Measurements from ENCODE around the gene NUFIP2.
"Not testable (repeated sequence)": the region's sequence is repeated elsewhere in the genome, so short reads cannot be mapped to it uniquely, and the experiment has no call there.

Gene NUFIP2

GRCh38 chr17:29240477-29240876 is 53.5 kb downstream of the NUFIP2 start:
- DNase-seq (ENCODE audit: low read depth, low spot score): no peak
- no peak overlapping the region for H3K27ac ChIP-seq (ENCODE audit: low read length)
- no peaks in the 10 kb centered on the region for H3K9me3 ChIP-seq (ENCODE audit: control insufficient read depth, insufficient read depth, low read length)
- no peak overlapping the region for H3K4me3 ChIP-seq (ENCODE audit: low read length)
- no CpG with 5 or more reads among the region's 2 CpGs for WGBS (ENCODE audit: insufficient coverage, insufficient read length)
- peaks cover 4% of the 10 kb centered on the region for H3K4me1 ChIP-seq (ENCODE audit: control insufficient read depth, insufficient read depth, low read length)
- H3K36me3 ChIP-seq (ENCODE audit: control insufficient read depth, insufficient read depth, low read length): no peaks in the 10 kb centered on the region
- no peaks in the 10 kb centered on the region for H3K27me3 ChIP-seq (ENCODE audit: control insufficient read depth, insufficient read depth, low read length)

- H3K4me3 ChIP-seq (ENCODE audit: low read length): no peak overlapping the region
- H3K9me3 ChIP-seq (ENCODE audit: control insufficient read depth, insufficient read depth, low read length): no peaks in the 10 kb centered on the region
- no CpG with 5 or more reads among the region's 8 CpGs for WGBS (ENCODE audit: insufficient coverage, insufficient read length)
- no peaks in the 10 kb centered on the region for H3K36me3 ChIP-seq (ENCODE audit: control insufficient read depth, insufficient read depth, low read length)
- no peak overlapping the region for H3K27ac ChIP-seq (ENCODE audit: low read length)
- H3K27me3 ChIP-seq (ENCODE audit: control insufficient read depth, insufficient read depth, low read length): no peaks in the 10 kb centered on the region
- peaks cover 4% of the 10 kb centered on the region for H3K4me1 ChIP-seq (ENCODE audit: control insufficient read depth, insufficient read depth, low read length)
- DNase-seq (ENCODE audit: low read depth, low spot score): no peak
Measured at GRCh38 chr17:29238133-29238850, 55.7 kb downstream of the NUFIP2 start.

GRCh38 chr17:29237476-29238132 is 56.3 kb downstream of the NUFIP2 start:
- H3K36me3 ChIP-seq (ENCODE audit: control insufficient read depth, insufficient read depth, low read length): no peaks in the 10 kb centered on the region
- H3K4me3 ChIP-seq (ENCODE audit: low read length): no peak overlapping the region
- peaks cover 4% of the 10 kb centered on the region for H3K4me1 ChIP-seq (ENCODE audit: control insufficient read depth, insufficient read depth, low read length)
- DNase-seq (ENCODE audit: low read depth, low spot score): no peak
- no CpG with 5 or more reads among the region's 3 CpGs for WGBS (ENCODE audit: insufficient coverage, insufficient read length)
- H3K27ac ChIP-seq (ENCODE audit: low read length): no peak overlapping the region
- H3K27me3 ChIP-seq (ENCODE audit: control insufficient read depth, insufficient read depth, low read length): no peaks in the 10 kb centered on the region
- no peaks in the 10 kb centered on the region for H3K9me3 ChIP-seq (ENCODE audit: control insufficient read depth, insufficient read depth, low read length)

- WGBS (ENCODE audit: insufficient coverage, insufficient read length): no CpG with 5 or more reads among the region's 3 CpGs
- DNase-seq (ENCODE audit: low read depth, low spot score): no peak
- Histone ChIP-seq H3K9me3 (ENCODE audit: control insufficient read depth, insufficient read depth, low read length) (no peaks in the 10 kb centered on the region), H3K4me3 (ENCODE audit: low read length) (no peak overlapping the region), H3K27me3 (ENCODE audit: control insufficient read depth, insufficient read depth, low read length) (no peaks in the 10 kb centered on the region), H3K4me1 (ENCODE audit: control insufficient read depth, insufficient read depth, low read length) (no peaks in the 10 kb centered on the region; the same call in 1 of the 2 replicates), H3K27ac (ENCODE audit: low read length) (no peak overlapping the region), H3K36me3 (ENCODE audit: control insufficient read depth, insufficient read depth, low read length) (no peaks in the 10 kb centered on the region)
Measured at GRCh38 chr17:29235904-29236303, 58.0 kb downstream of the NUFIP2 start.

GRCh38 chr17:29234972-29235371 is 59.0 kb downstream of the NUFIP2 start:
- not testable (repeated sequence) for DNase-seq (ENCODE audit: low read depth, low spot score); H3K4me1 ChIP-seq (ENCODE audit: control insufficient read depth, insufficient read depth, low read length); H3K27ac ChIP-seq (ENCODE audit: low read length); H3K9me3 ChIP-seq (ENCODE audit: control insufficient read depth, insufficient read depth, low read length); H3K4me3 ChIP-seq (ENCODE audit: low read length); H3K36me3 ChIP-seq (ENCODE audit: control insufficient read depth, insufficient read depth, low read length); H3K27me3 ChIP-seq (ENCODE audit: control insufficient read depth, insufficient read depth, low read length)
- WGBS (ENCODE audit: insufficient coverage, insufficient read length): no CpG with 5 or more reads among the region's 7 CpGs

GRCh38 chr17:29233301-29233700 is 60.6 kb downstream of the NUFIP2 start:
- Histone ChIP-seq H3K27ac (ENCODE audit: low read length) (no peak overlapping the region), H3K27me3 (ENCODE audit: control insufficient read depth, insufficient read depth, low read length) (no peaks in the 10 kb centered on the region), H3K9me3 (ENCODE audit: control insufficient read depth, insufficient read depth, low read length) (no peaks in the 10 kb centered on the region), H3K4me3 (ENCODE audit: low read length) (no peak overlapping the region), H3K4me1 (ENCODE audit: control insufficient read depth, insufficient read depth, low read length) (no peaks in the 10 kb centered on the region), H3K36me3 (ENCODE audit: control insufficient read depth, insufficient read depth, low read length) (no peaks in the 10 kb centered on the region)
- no CpG with 5 or more reads among the region's 1 CpG for WGBS (ENCODE audit: insufficient coverage, insufficient read length)
- no peak for DNase-seq (ENCODE audit: low read depth, low spot score)

- DNase-seq (ENCODE audit: low read depth, low spot score): no peak
- H3K27me3 ChIP-seq (ENCODE audit: control insufficient read depth, insufficient read depth, low read length): no peaks in the 10 kb centered on the region
- no peaks in the 10 kb centered on the region for H3K9me3 ChIP-seq (ENCODE audit: control insufficient read depth, insufficient read depth, low read length)
- no peak overlapping the region for H3K4me3 ChIP-seq (ENCODE audit: low read length)
- H3K4me1 ChIP-seq (ENCODE audit: control insufficient read depth, insufficient read depth, low read length): no peaks in the 10 kb centered on the region
- H3K36me3 ChIP-seq (ENCODE audit: control insufficient read depth, insufficient read depth, low read length): no peaks in the 10 kb centered on the region
- H3K27ac ChIP-seq (ENCODE audit: low read length): no peak overlapping the region
Measured at GRCh38 chr17:29225396-29225795, 68.6 kb downstream of the NUFIP2 start.

- not testable (repeated sequence) for DNase-seq (ENCODE audit: low read depth, low spot score); H3K9me3 ChIP-seq (ENCODE audit: control insufficient read depth, insufficient read depth, low read length); H3K27ac ChIP-seq (ENCODE audit: low read length); H3K4me3 ChIP-seq (ENCODE audit: low read length); H3K4me1 ChIP-seq (ENCODE audit: control insufficient read depth, insufficient read depth, low read length); H3K36me3 ChIP-seq (ENCODE audit: control insufficient read depth, insufficient read depth, low read length); H3K27me3 ChIP-seq (ENCODE audit: control insufficient read depth, insufficient read depth, low read length)
- WGBS (ENCODE audit: insufficient coverage, insufficient read length): no CpG with 5 or more reads among the region's 11 CpGs
Measured at GRCh38 chr17:29221338-29221737, 72.6 kb downstream of the NUFIP2 start.

GRCh38 chr17:29219378-29220047 is 74.4 kb downstream of the NUFIP2 start:
- WGBS (ENCODE audit: insufficient coverage, insufficient read length): no CpG with 5 or more reads among the region's 14 CpGs
- Histone ChIP-seq H3K4me1 (ENCODE audit: control insufficient read depth, insufficient read depth, low read length) (no peaks in the 10 kb centered on the region), H3K36me3 (ENCODE audit: control insufficient read depth, insufficient read depth, low read length) (no peaks in the 10 kb centered on the region), H3K9me3 (ENCODE audit: control insufficient read depth, insufficient read depth, low read length) (no peaks in the 10 kb centered on the region), H3K4me3 (ENCODE audit: low read length) (no peak overlapping the region), H3K27ac (ENCODE audit: low read length) (no peak overlapping the region), H3K27me3 (ENCODE audit: control insufficient read depth, insufficient read depth, low read length) (no peaks in the 10 kb centered on the region)
- peak; percentile 86 for DNase-seq (ENCODE audit: low read depth, low spot score)

GRCh38 chr17:29216856-29217255 is 77.1 kb downstream of the NUFIP2 start:
- Histone ChIP-seq H3K36me3 (ENCODE audit: control insufficient read depth, insufficient read depth, low read length) (no peaks in the 10 kb centered on the region; the same call in 1 of the 2 replicates), H3K27ac (ENCODE audit: low read length) (no peak overlapping the region), H3K27me3 (ENCODE audit: control insufficient read depth, insufficient read depth, low read length) (no peaks in the 10 kb centered on the region), H3K9me3 (ENCODE audit: control insufficient read depth, insufficient read depth, low read length) (no peaks in the 10 kb centered on the region), H3K4me1 (ENCODE audit: control insufficient read depth, insufficient read depth, low read length) (no peaks in the 10 kb centered on the region), H3K4me3 (ENCODE audit: low read length) (no peak overlapping the region)
- DNase-seq (ENCODE audit: low read depth, low spot score): no peak
- WGBS (ENCODE audit: insufficient coverage, insufficient read length): no CpG with 5 or more reads among the region's 5 CpGs

Measured in iPS DF 6.9 (cell line).